H1 (cell line): ENCODE data around the gene PCBD1.

Experiments
- ATF2 ChIP-seq: IDR thresholded peaks from 2 replicates; pipeline ENCODE4 v1.6.1; 2012; ENCODE audit warnings: low read length, inconsistent platforms
- EP300 ChIP-seq, 2 experiments: IDR thresholded peaks; 1 replicate in 1 of 2; 2 replicates in 1 of 2; pipeline ENCODE4 v1.6.1; 2011 to 2012; ENCODE audit warnings: low read depth in 2 of 2, low read length in 2 of 2, mild to moderate bottlenecking in 2 of 2, borderline replicate concordance in 1 of 2, inconsistent platforms in 1 of 2, moderate library complexity in 1 of 2
- EZH2 ChIP-seq: fragments of 200-600 bp; sonication (generic); IDR thresholded peaks from 2 replicates; pipeline ENCODE4 v1.7.1; 2012; ENCODE audit warnings: low read depth, mild to moderate bottlenecking, moderate library complexity, low read length, inconsistent platforms; ENCODE audit not compliant: severe bottlenecking
- POLR2AphosphoS5 ChIP-seq: IDR thresholded peaks from 2 replicates; pipeline ENCODE4 v1.6.1; 2011; ENCODE audit warnings: low read depth, low read length
- TEAD4 ChIP-seq: IDR thresholded peaks from 2 replicates; pipeline ENCODE4 v1.6.1; 2012; ENCODE audit warnings: low read depth, low read length, inconsistent platforms, mixed read lengths

GRCh38 chr10:70890917-70891431, 2.6 kb upstream of the PCBD1 start:
- TF ChIP-seq POLR2AphosphoS5 (no peak), ATF2 (no peak), EP300 (IDR thresholded peaks at IDR 0.05; ENCODE audit: borderline replicate concordance in 1 of 2, low read depth in 2 of 2, low read length in 2 of 2) (no peak), TEAD4 (no peak), EZH2 (no peak)
